Endometrium (tissue), 2 donors: Measurements from ENCODE around the gene TSC2.
"Not testable (repeated sequence)": the region's sequence is repeated elsewhere in the genome, so short reads cannot be mapped to it uniquely, and the experiment has no call there.

Source experiments
- FAIRE-seq: peaks from 2 replicates; lab custom pipeline; 2012; peaks lifted over from hg19 to GRCh38; lab: Jason Lieb, UNC
- donor health status: control.
- donor health status: control.

TSC2 gene

GRCh38 chr16:2031081-2031577 lies 16.7 kb upstream of the TSC2 start:
- no peak for FAIRE-seq

- FAIRE-seq, result no peak
Measured at GRCh38 chr16:2032285-2033056, 15.3 kb upstream of the TSC2 start.

GRCh38 chr16:2033057-2033908 lies 14.5 kb upstream of the TSC2 start:
- no peak for FAIRE-seq

GRCh38 chr16:2033909-2034695 lies 13.7 kb upstream of the TSC2 start:
- FAIRE-seq, result not testable (repeated sequence)

GRCh38 chr16:2034696-2035430 lies 12.9 kb upstream of the TSC2 start:
- no peak for FAIRE-seq

GRCh38 chr16:2035431-2036199 lies 12.2 kb upstream of the TSC2 start:
- no peak for FAIRE-seq

- FAIRE-seq, result no peak
Measured at GRCh38 chr16:2036200-2036966, 11.4 kb upstream of the TSC2 start.

- no peak for FAIRE-seq
Measured at GRCh38 chr16:2037115-2037514, 10.7 kb upstream of the TSC2 start.

- no peak for FAIRE-seq
Measured at GRCh38 chr16:2037647-2038381, 10.0 kb upstream of the TSC2 start.

- no peak for FAIRE-seq
Measured at GRCh38 chr16:2038382-2039231, 9.2 kb upstream of the TSC2 start.

- FAIRE-seq, result peak; percentile 72
Measured at GRCh38 chr16:2039274-2040031, 8.3 kb upstream of the TSC2 start.

GRCh38 chr16:2040041-2040786 lies 7.6 kb upstream of the TSC2 start:
- no peak for FAIRE-seq

- FAIRE-seq, result no peak
Measured at GRCh38 chr16:2040787-2041522, 6.8 kb upstream of the TSC2 start.

GRCh38 chr16:2042171-2042985 lies 5.4 kb upstream of the TSC2 start:
- FAIRE-seq, result no peak

GRCh38 chr16:2042986-2043666 lies 4.7 kb upstream of the TSC2 start:
- FAIRE-seq, result no peak
